Measurements from ENCODE around the gene ROR1. TPM values are rescaled to one million over a fixed set of nuclear protein-coding genes. Genes with fewer than 3 reads are reported as not detected.

Gene ROR1
- total and polyA plus RNA-seq, 9 of the 15 experiments (the other 6 are each of a cell fraction or from before 2014, with no cell fraction given), result 0.02 TPM; not detected in 8

DNA sequence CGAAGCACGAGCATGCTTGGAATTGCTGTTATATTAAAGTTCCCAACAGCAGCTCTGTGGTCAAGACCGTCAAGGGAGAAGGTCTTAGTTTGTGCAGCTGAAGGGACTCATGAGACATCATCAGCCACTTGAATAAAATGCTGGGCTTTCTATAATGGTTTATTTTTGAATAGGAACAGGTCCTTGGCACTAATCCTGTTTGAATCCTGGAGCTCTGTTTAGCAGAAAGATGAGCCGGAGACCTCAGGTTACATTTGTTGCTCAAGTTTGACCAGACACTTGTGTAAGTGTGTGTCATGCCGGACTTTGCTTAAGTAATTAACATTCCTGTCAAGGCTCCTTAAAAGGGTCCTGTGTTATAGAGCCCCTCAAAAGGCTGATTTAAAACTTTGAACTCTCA lies 186.5 kb downstream of the ROR1 start (continued):
- TF ChIP-seq FOXO4 (CRISPR knock-in tag; IDR thresholded peaks at IDR 0.05), result no peak
- TF ChIP-seq ZNF253 (CRISPR knock-in tag; conservative IDR thresholded peaks at IDR 0.05), result no peak
- no peak for TF ChIP-seq SUPT5H (IDR thresholded peaks at IDR 0.05)
- TF ChIP-seq PTTG1 (tag; IDR thresholded peaks at IDR 0.05; ENCODE audit: low read depth), result no peak
- no peak for TF ChIP-seq BRD9 (IDR thresholded peaks at IDR 0.05; ENCODE audit: low read depth, partially characterized antibody)
- TF ChIP-seq, protein P1, sequence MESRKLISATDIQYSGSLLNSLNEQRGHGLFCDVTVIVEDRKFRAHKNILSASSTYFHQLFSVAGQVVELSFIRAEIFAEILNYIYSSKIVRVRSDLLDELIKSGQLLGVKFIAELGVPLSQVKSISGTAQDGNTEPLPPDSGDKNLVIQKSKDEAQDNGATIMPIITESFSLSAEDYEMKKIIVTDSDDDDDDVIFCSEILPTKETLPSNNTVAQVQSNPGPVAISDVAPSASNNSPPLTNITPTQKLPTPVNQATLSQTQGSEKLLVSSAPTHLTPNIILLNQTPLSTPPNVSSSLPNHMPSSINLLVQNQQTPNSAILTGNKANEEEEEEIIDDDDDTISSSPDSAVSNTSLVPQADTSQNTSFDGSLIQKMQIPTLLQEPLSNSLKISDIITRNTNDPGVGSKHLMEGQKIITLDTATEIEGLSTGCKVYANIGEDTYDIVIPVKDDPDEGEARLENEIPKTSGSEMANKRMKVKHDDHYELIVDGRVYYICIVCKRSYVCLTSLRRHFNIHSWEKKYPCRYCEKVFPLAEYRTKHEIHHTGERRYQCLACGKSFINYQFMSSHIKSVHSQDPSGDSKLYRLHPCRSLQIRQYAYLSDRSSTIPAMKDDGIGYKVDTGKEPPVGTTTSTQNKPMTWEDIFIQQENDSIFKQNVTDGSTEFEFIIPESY (CRISPR knock-in tag; IDR thresholded peaks at IDR 0.05), result no peak
- no peak for TF ChIP-seq ZNF740 (CRISPR knock-in tag; IDR thresholded peaks at IDR 0.05)
- TF ChIP-seq ZNF740 (tag; IDR thresholded peaks at IDR 0.05), result no peak
- TF ChIP-seq, protein P2, sequence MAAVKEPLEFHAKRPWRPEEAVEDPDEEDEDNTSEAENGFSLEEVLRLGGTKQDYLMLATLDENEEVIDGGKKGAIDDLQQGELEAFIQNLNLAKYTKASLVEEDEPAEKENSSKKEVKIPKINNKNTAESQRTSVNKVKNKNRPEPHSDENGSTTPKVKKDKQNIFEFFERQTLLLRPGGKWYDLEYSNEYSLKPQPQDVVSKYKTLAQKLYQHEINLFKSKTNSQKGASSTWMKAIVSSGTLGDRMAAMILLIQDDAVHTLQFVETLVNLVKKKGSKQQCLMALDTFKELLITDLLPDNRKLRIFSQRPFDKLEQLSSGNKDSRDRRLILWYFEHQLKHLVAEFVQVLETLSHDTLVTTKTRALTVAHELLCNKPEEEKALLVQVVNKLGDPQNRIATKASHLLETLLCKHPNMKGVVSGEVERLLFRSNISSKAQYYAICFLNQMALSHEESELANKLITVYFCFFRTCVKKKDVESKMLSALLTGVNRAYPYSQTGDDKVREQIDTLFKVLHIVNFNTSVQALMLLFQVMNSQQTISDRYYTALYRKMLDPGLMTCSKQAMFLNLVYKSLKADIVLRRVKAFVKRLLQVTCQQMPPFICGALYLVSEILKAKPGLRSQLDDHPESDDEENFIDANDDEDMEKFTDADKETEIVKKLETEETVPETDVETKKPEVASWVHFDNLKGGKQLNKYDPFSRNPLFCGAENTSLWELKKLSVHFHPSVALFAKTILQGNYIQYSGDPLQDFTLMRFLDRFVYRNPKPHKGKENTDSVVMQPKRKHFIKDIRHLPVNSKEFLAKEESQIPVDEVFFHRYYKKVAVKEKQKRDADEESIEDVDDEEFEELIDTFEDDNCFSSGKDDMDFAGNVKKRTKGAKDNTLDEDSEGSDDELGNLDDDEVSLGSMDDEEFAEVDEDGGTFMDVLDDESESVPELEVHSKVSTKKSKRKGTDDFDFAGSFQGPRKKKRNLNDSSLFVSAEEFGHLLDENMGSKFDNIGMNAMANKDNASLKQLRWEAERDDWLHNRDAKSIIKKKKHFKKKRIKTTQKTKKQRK (IDR thresholded peaks at IDR 0.05; ENCODE audit: borderline replicate concordance, low read depth, low read length), result no peak
- TF ChIP-seq YY1 (IDR thresholded peaks at IDR 0.05; ENCODE audit: borderline replicate concordance in 1 of 3, control insufficient read depth in 1 of 3, extremely low read depth in 1 of 3, insufficient read depth in 3 of 3, insufficient read length in 1 of 3, insufficient replicate concordance in 2 of 3, low read depth in 1 of 3, low read length in 2 of 3), result no peak
- no peak for TF ChIP-seq ELF2 (CRISPR knock-in tag; IDR thresholded peaks at IDR 0.05)
- TF ChIP-seq ZNF707 (CRISPR knock-in tag; conservative IDR thresholded peaks at IDR 0.05), result no peak
